Breast epithelium (tissue), 4 donors: ENCODE data around the gene PARP1. TPM values are rescaled to one million over a fixed set of nuclear protein-coding genes. Genes with fewer than 3 reads are reported as not detected.

Source experiments
- DNase-seq, 2 donors: peaks; one replicate each; pipeline ENCODE4 v3.0.0-alpha.2; 2019; ENCODE audit warnings: low spot score in 2 of 2
- H3K27ac ChIP-seq, 2 donors: fragments of 200-600 bp; sonication (generic) in 1 of 2; one replicate each; pipeline ENCODE4 v1.5.1; 2016 to 2019; ENCODE audit warnings: mild to moderate bottlenecking in 1 of 2
- H3K27me3 ChIP-seq, 2 donors: fragments of 200-600 bp; sonication (generic) in 1 of 2; one replicate each; pipeline versions ENCODE4 v1.5.1 to v1.6.0; 2017 to 2019; ENCODE audit warnings: control low read depth in 1 of 2, mild to moderate bottlenecking in 1 of 2
- H3K36me3 ChIP-seq: fragments of 200-600 bp; one replicate; pipeline ENCODE4 v1.5.1; 2019
- H3K4me1 ChIP-seq, 2 donors: fragments of 200-600 bp; sonication (generic); one replicate each; pipeline ENCODE4 v1.5.1; 2016 to 2019; ENCODE audit warnings: control low read depth in 1 of 2
- H3K4me3 ChIP-seq, 3 donors: fragments of 200-600 bp; sonication (generic); 1 replicate in 2 of 3; 2 replicates in 1 of 3; pipeline ENCODE4 v1.5.1; 2016 to 2019; ENCODE audit warnings: mild to moderate bottlenecking in 3 of 3, moderate library complexity in 2 of 3
- H3K9me3 ChIP-seq, 2 donors: fragments of 200-600 bp; sonication (generic) in 1 of 2; one replicate each; pipeline ENCODE4 v1.5.1; 2016 to 2019; ENCODE audit warnings: control low read depth in 1 of 2
- CTCF ChIP-seq, 3 donors: fragments of 450-650 bp; IDR thresholded peaks; one replicate each; pipeline ENCODE4 v1.5.1; 2016 to 2017; ENCODE audit warnings: antibody characterized with exemption in 3 of 3, mild to moderate bottlenecking in 3 of 3, moderate library complexity in 3 of 3
- POLR2A ChIP-seq: fragments of 450-650 bp; IDR thresholded peaks from one replicate; pipeline ENCODE4 v1.6.1; 2016; ENCODE audit warnings: antibody characterized with exemption, mild to moderate bottlenecking, moderate library complexity
- POLR2AphosphoS5 ChIP-seq, 3 donors: sonication (generic); formaldehyde crosslinking; IDR thresholded peaks; one replicate each; pipeline ENCODE4 v1.6.1; 2017; ENCODE audit warnings: antibody characterized with exemption in 3 of 3
- intact Hi-C: fragments of 100-400 bp; cut with DNase I; formaldehyde crosslinking; loops from one replicate; pipeline ENCODE4 v1.15.1; 2023; ENCODE audit warnings: low total_unique reads
- total RNA-seq, 3 donors: library from RNA; depleted of rRNA; stranded (reverse); fragments of >200 nt; gene quantifications; one replicate each; pipeline ENCODE4 v1.1.0, GENCODE V29; 2016

The PARP1 gene
- total RNA-seq, 3 donors from 2014 or later, result 53.0 to 83.9 (median 72.3) TPM

GRCh38 chr1:226394462-226394861 is 13.4 kb downstream of the PARP1 start:
- intact Hi-C loops, result no loop called here

GRCh38 chr1:226390681-226391080 is 17.2 kb downstream of the PARP1 start:
- Histone ChIP-seq H3K9me3 (no peaks in the 10 kb centered on the region), H3K4me1 (no peaks in the 10 kb centered on the region), H3K36me3 (peaks cover 16% of the 10 kb centered on the region), H3K27ac (no peak overlapping the region), H3K27me3 (no peaks in the 10 kb centered on the region), H3K4me3 (no peak overlapping the region)
- intact Hi-C loops, result no loop called here
- DNase-seq, result no peak
- TF ChIP-seq POLR2AphosphoS5 (IDR thresholded peaks at IDR 0.05) (no peak), CTCF (IDR thresholded peaks at IDR 0.05) (no peak), POLR2A (no peak)

More at GRCh38 chr1:226394462-226394861, 13.4 kb downstream of the PARP1 start:
- no peaks in the 10 kb centered on the region for H3K27me3 ChIP-seq
- no peak for TF ChIP-seq CTCF (IDR thresholded peaks at IDR 0.05)
- TF ChIP-seq POLR2A, result no peak
- H3K9me3 ChIP-seq, result no peaks in the 10 kb centered on the region
- no peak overlapping the region for H3K27ac ChIP-seq
- peaks cover 9% of the 10 kb centered on the region for H3K36me3 ChIP-seq
- DNase-seq, result no peak
- H3K4me3 ChIP-seq, result no peak overlapping the region
- H3K4me1 ChIP-seq, result no peaks in the 10 kb centered on the region

GRCh38 chr1:226388131-226388530 is 19.8 kb downstream of the PARP1 start:
- intact Hi-C loops, result no loop called here
- Histone ChIP-seq H3K27me3 (no peaks in the 10 kb centered on the region), H3K27ac (no peak overlapping the region), H3K9me3 (no peaks in the 10 kb centered on the region), H3K36me3 (peaks cover 21% of the 10 kb centered on the region), H3K4me1 (no peaks in the 10 kb centered on the region), H3K4me3 (no peak overlapping the region)
- DNase-seq, result no peak
- TF ChIP-seq POLR2A, result no peak
- no peak for TF ChIP-seq CTCF (IDR thresholded peaks at IDR 0.05)
- no peak for TF ChIP-seq POLR2AphosphoS5 (IDR thresholded peaks at IDR 0.05)

GRCh38 chr1:226384717-226385116 is 23.2 kb downstream of the PARP1 start:
- intact Hi-C loops, result no loop called here
- peaks cover 21% of the 10 kb centered on the region for H3K36me3 ChIP-seq
- no peak overlapping the region for H3K27ac ChIP-seq
- TF ChIP-seq CTCF (IDR thresholded peaks at IDR 0.05) (no peak), POLR2A (no peak)
- H3K9me3 ChIP-seq, result no peaks in the 10 kb centered on the region
- no peaks in the 10 kb centered on the region for H3K27me3 ChIP-seq
- H3K4me3 ChIP-seq, result no peak overlapping the region
- no peak for DNase-seq
- H3K4me1 ChIP-seq, result no peaks in the 10 kb centered on the region

GRCh38 chr1:226384040-226384439 is 23.9 kb downstream of the PARP1 start:
- Histone ChIP-seq H3K36me3 (peaks cover 18% of the 10 kb centered on the region), H3K27me3 (no peaks in the 10 kb centered on the region), H3K27ac (no peak overlapping the region), H3K4me3 (no peak overlapping the region), H3K4me1 (no peaks in the 10 kb centered on the region), H3K9me3 (no peaks in the 10 kb centered on the region)
- no peak for DNase-seq
- intact Hi-C loops, result no loop called here
- TF ChIP-seq CTCF (IDR thresholded peaks at IDR 0.05) (no peak), POLR2AphosphoS5 (IDR thresholded peaks at IDR 0.05) (no peak), POLR2A (no peak)
